Measurements from ENCODE around the gene PLXNA4. TPM values are rescaled to one million over a fixed set of nuclear protein-coding genes. Genes with fewer than 3 reads are reported as not detected.

The PLXNA4 gene
- total RNA-seq, 4 donors from 2014 or later = 4.8 to 19.7 (median 10.7) TPM

GRCh38 chr7:132536654-132537395 is 39.4 kb downstream of the PLXNA4 start:
- ATAC-seq = no peak
- Histone ChIP-seq H3K4me1 (no peaks in the 10 kb centered on the region), H3K36me3 (no peaks in the 10 kb centered on the region), H3K4me3 (no peak overlapping the region), H3K27ac (no peak overlapping the region), H3K27me3 (no peaks in the 10 kb centered on the region), H3K9me3 (no peaks in the 10 kb centered on the region)
- 50 to 95% methylated on average over 4 of the region's 13 CpGs for WGBS, 2 donors (ENCODE audit: low coverage in 1 of 2)
- no peak for TF ChIP-seq EP300 (IDR thresholded peaks at IDR 0.05)
- TF ChIP-seq POLR2A (IDR thresholded peaks at IDR 0.05) = no peak
- TF ChIP-seq CTCF (IDR thresholded peaks at IDR 0.05) = no peak
- TF ChIP-seq POLR2AphosphoS5 (IDR thresholded peaks at IDR 0.05) = no peak

DNA sequence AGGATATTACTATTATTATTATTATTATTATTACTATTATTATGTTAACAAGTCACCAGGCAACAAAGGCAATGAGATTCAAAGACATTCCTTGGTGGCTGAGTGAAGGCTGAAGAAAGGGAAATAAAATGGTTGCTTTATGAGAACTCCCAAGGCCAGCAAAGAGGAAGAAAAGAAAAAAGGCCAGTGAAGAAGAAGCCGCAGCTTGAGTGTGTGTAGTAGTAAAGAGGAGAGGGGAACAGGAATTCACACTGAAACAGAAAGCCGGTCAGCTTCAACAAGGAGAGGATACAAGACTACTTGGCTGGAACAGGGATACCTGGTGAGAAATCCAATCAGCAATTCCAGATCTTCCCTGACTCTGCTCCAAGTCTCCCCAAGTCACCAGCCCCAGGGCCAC is 42.4 kb downstream of the PLXNA4 start:
- Histone ChIP-seq H3K27me3 (no peaks in the 10 kb centered on the region), H3K9me3 (no peaks in the 10 kb centered on the region), H3K4me1 (no peaks in the 10 kb centered on the region), H3K27ac (no peak overlapping the region), H3K4me3 (no peak overlapping the region), H3K36me3 (no peaks in the 10 kb centered on the region)
- WGBS, 2 donors (ENCODE audit: low coverage in 1 of 2) = 76% methylated on average over 2 of the region's 2 CpGs; no CpG with 5 or more reads in 1 of the 2 donors
- TF ChIP-seq CTCF (IDR thresholded peaks at IDR 0.05) (no peak), POLR2AphosphoS5 (IDR thresholded peaks at IDR 0.05) (no peak), POLR2A (IDR thresholded peaks at IDR 0.05) (no peak), EP300 (IDR thresholded peaks at IDR 0.05) (no peak)
- ATAC-seq = no peak

DNA sequence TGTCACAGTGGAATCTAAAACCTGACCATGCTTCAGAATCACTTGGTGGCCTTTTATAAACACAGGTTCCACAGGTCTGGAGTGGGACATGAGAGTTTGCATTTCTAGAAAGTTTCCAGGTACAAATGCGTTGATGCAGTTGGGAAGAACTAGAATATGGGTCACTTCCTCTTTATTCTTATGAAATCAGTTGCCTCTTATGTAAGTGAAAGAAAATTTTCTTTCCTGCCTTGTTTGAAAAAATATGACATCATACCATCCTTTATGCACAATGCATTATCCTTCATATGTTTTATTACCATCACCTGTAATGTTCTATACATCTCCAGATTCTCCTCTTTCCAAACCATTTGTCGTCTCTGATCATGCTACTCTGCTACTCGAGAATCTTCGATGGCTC is 44.0 kb downstream of the PLXNA4 start:
- 88 to 89% methylated on average over 4 of the region's 4 CpGs for WGBS, 2 donors (ENCODE audit: low coverage in 1 of 2)
- TF ChIP-seq POLR2A (IDR thresholded peaks at IDR 0.05) (no peak), EP300 (IDR thresholded peaks at IDR 0.05) (no peak), POLR2AphosphoS5 (IDR thresholded peaks at IDR 0.05) (no peak), CTCF (IDR thresholded peaks at IDR 0.05) (no peak)
- H3K36me3 ChIP-seq = no peaks in the 10 kb centered on the region
- no peaks in the 10 kb centered on the region for H3K9me3 ChIP-seq
- H3K4me1 ChIP-seq = no peaks in the 10 kb centered on the region
- H3K4me3 ChIP-seq = no peak overlapping the region
- no peak overlapping the region for H3K27ac ChIP-seq
- H3K27me3 ChIP-seq = no peaks in the 10 kb centered on the region
- ATAC-seq = no peak

GRCh38 chr7:132531562-132531961 is 44.7 kb downstream of the PLXNA4 start:
- Histone ChIP-seq H3K9me3 (no peaks in the 10 kb centered on the region), H3K27me3 (no peaks in the 10 kb centered on the region), H3K4me3 (no peak overlapping the region), H3K36me3 (no peaks in the 10 kb centered on the region), H3K27ac (no peak overlapping the region), H3K4me1 (no peaks in the 10 kb centered on the region)
- TF ChIP-seq EP300 (IDR thresholded peaks at IDR 0.05) = no peak
- no peak for TF ChIP-seq POLR2A (IDR thresholded peaks at IDR 0.05)
- TF ChIP-seq POLR2AphosphoS5 (IDR thresholded peaks at IDR 0.05) = no peak
- no peak for TF ChIP-seq CTCF (IDR thresholded peaks at IDR 0.05)
- no peak for ATAC-seq
- 84 to 85% methylated on average over 3 to 5 of the region's 5 CpGs for WGBS, 2 donors (ENCODE audit: low coverage in 1 of 2)

- Histone ChIP-seq H3K9me3 (no peaks in the 10 kb centered on the region), H3K27ac (no peak overlapping the region), H3K27me3 (no peaks in the 10 kb centered on the region), H3K4me3 (no peak overlapping the region), H3K36me3 (no peaks in the 10 kb centered on the region), H3K4me1 (no peaks in the 10 kb centered on the region)
- ATAC-seq = no peak
- TF ChIP-seq EP300 (IDR thresholded peaks at IDR 0.05) (no peak), CTCF (IDR thresholded peaks at IDR 0.05) (no peak), POLR2A (IDR thresholded peaks at IDR 0.05) (no peak), POLR2AphosphoS5 (IDR thresholded peaks at IDR 0.05) (no peak)
- WGBS, 2 donors (ENCODE audit: low coverage in 1 of 2) = 83% methylated on average over 1 of the region's 3 CpGs; no CpG with 5 or more reads in 1 of the 2 donors
Observed at GRCh38 chr7:132528695-132529094, 47.6 kb downstream of the PLXNA4 start.

All from gastroesophageal sphincter (tissue), 4 donors.